ACHN (cell line): ENCODE data around the gene RAB4B.
"Not testable (repeated sequence)": the region's sequence is repeated elsewhere in the genome, so short reads cannot be mapped to it uniquely, and the experiment has no call there.

Experiments used
- DNase-seq: peaks from one replicate; pipeline ENCODE4 v3.0.0-alpha.2; 2015
- in situ Hi-C: cut with HindIII; loops from 2 replicates; pipeline ENCODE4 v1.10.0; 2017; ENCODE audit warnings: low sequenced_read_pairs, low pct_ligation_motif_present, low pct_unique_long_range_greater_than_20kb

RAB4B gene

DNA sequence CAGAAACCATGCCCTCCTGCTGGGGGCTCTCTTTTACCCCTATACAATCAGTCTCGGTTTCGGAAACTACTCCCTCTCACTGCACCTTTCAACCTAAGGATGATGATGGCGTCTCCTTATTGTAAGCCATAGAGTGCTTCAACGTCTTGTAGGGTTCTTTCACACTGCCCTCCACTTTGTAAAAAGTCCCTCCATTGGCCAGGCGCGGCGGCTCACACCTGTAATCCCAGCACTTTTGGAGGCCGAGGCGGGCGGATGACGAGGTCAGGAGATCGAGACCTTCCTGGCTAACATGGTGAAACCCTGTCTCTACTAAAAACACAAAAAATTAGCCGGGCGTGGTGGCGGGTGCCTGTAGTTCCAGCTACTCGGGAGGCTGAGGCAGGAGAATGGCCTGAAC lies 52.7 kb downstream of the RAB4B start:
- DNase-seq, in situ Hi-C loops: not testable (repeated sequence)

DNA sequence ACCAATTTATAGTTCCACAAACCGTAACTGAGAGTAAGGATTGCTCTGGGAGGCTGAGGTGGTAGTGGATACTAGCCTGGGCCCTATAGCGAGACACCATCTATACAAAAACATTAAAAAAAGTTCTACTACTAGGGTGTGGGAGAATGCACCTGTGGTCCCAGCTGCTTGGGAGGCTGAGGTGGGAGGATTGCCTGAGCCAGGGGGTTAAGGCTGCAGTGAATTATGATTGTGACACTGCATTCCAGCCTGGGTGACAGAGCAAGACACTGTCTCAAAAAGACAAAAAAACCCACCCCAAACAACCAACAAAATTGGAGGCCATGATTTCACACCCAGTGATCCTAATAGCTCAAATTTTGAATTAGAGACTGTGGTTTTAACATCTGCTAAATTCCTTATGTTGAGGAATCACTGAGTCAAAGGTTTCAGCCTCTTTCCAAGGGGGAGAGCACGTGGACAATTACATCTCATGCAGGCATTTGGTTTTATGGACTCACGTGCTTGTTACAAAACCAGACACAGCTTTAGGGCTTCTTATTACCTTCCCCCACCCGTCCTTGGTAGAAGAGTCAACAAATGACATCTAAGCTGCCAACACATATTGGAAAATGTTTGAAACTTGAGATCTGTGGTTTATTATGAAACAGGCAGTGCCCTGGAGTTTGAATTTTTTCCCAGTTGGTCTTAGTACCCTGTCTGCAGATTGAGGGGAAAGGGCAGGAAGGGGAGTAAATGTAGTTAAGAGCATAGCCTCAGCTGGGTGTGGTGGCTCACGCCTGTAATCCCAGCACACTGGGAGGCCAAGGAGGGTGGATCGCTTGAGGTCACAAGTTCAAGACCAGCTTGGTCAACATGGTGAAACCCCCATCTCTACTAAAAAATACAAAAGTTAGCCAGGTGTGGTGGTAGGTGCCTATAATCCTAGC lies 53.7 kb downstream of the RAB4B start:
- in situ Hi-C loops, result no loop called here
- DNase-seq, result no peak

DNA sequence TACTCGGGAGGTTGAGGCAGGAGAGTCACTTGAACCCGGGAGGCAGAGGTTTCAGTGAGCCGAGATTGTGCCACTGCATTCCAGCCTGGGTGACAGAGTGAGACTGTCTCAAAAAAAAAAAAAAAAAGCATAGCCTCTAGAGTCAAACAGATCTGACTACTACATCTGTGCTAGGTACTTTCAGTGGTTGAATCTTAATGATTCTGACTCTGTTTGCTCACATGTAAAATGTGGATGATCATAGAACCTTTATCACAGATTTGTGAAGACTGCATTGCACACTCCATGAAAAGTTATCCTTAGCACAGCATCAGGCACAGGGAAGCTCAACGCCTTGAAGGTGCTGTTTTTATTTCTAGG lies 54.4 kb downstream of the RAB4B start:
- in situ Hi-C loops, DNase-seq: not testable (repeated sequence)

DNA sequence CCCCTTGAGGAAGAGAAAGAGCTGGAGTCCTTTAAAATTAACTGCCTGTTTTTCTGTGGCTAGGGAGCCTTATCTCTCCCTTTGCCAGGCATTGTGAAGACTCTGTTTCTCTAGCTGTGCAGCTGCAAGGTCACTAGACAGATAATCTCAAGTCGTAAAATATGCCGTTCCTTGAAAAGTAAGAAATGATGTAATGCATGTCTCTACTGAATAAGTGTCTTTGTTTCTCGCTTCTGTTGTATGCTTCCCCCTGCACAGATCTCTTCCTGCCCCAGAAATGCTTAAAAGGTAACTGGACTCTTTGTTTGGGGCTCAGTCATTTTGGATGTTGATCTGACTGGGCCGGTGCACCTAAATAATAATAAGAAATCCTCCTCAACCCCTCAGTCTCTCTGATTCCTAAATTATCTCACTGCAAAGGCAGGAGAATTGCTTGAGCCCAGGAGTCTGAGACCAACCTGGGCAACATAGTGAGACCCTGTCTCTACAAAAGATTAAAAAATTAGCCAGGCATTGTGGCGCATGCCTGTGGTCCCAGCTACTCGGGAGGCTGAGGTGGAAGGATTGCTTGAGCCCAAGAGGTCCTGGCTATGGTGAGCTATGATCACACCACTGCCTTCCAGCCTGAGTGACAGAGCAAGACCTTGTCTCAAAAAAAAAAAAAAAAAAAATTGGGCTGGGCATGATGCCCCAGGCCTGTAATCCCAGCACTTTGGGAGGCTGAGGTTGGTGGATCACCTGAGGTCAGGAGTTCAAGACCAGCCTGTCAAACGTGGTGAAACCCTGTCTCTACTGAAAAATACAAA lies 55.9 kb downstream of the RAB4B start:
- in situ Hi-C loops, DNase-seq: not testable (repeated sequence)

DNA sequence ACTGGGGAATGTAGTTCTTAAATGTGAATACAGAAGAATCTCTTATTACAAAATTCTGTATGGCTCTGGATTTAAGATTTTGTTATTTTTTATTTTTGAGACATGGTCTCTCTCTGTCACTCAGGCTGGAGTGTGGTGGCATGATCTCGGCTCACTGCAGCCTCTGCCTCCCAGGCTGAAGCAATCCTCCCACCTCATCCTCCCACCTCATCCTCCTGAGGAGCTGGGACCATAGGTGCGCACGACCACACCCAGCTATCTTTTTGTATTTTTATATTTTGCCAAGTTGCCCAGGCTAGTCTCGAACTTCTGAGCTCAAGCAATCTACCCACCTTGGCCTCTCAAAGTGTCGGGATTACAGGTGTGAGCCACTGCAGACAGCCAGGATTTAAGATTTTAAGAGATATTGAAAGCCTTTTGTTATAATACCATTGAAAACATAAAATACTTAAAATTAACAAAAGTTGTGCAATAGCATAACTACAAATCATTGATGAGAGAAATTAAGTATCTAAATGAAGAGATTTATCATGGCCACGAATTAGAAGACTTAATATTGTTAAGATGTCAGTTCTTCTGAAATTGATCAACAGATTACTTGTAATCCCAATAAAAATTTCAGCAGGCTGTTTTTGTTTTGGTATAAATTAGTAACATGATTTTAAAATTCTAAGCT lies 58.8 kb downstream of the RAB4B start:
- no peak for DNase-seq
- in situ Hi-C loops, result no loop called here

- DNase-seq, in situ Hi-C loops: not testable (repeated sequence)
Measured at GRCh38 chr19:40838477-40838876, 60.4 kb downstream of the RAB4B start.

DNA sequence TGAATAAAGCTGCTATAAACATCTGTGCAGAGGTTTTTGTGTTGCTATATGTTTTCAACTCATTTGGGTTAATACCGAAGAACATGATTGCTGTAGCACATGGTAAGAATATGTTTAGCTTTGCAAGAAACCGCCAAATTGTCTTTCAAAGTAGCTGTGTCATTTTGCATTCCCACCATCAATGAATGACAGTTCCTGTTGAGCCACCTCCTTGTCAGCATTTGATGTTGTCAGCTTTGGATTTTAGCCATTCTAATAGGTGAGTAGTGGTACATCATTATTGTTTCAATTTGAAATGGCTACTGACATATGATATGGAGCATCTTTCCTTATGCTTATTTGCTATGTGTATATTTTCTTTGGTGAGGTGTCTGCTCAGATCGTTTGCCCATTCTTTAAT lies 64.0 kb downstream of the RAB4B start:
- DNase-seq, in situ Hi-C loops: not testable (repeated sequence)

GRCh38 chr19:40842997-40843652 lies 65.1 kb downstream of the RAB4B start:
- in situ Hi-C loops, DNase-seq: not testable (repeated sequence)

- in situ Hi-C loops, DNase-seq: not testable (repeated sequence)
Measured at GRCh38 chr19:40843653-40844052, 65.6 kb downstream of the RAB4B start.
